Measurements from ENCODE around the gene GALNT3. TPM values are rescaled to one million over a fixed set of nuclear protein-coding genes. Genes with fewer than 3 reads are reported as not detected.

Gene GALNT3
- total and polyA plus RNA-seq, 2 of the 8 experiments (the other 6 are each of a cell fraction or from before 2014, with no cell fraction given): 3.4 to 23.6 TPM

- Histone ChIP-seq H2BK12ac (ENCODE audit: low read depth, low read length) (no peak overlapping the region), H3K14ac (ENCODE audit: insufficient read length) (no peak overlapping the region), H3K18ac (ENCODE audit: extremely low read depth, low read length) (no peak overlapping the region), H3K9me3 (ENCODE audit: insufficient read depth in 2 of 2, low read depth in 1 of 2, low read length in 1 of 2) (peaks cover 5 to 6% of the 10 kb centered on the region in 2 experiments; a peak in 2 of 4 replicates), H3K79me1 (ENCODE audit: low read depth, low read length) (peaks cover 4% of the 10 kb centered on the region; the same call in 1 of the 2 replicates), H3K79me2 (ENCODE audit: control insufficient read depth in 1 of 2, insufficient read depth in 2 of 2, low read length in 2 of 2) (peaks cover 0 to 100% of the 10 kb centered on the region in 2 experiments; a peak in 3 of 4 replicates), H3K4me2 (ENCODE audit: insufficient read depth in 1 of 2, low read depth in 2 of 2, low read length in 2 of 2) (no peak overlapping the region), H3K56ac (replicated peaks; ENCODE audit: insufficient read length, low read depth, low read length) (no peak overlapping the region), H3K23me2 (ENCODE audit: low read depth, low read length) (no peaks in the 10 kb centered on the region), H4K91ac (replicated peaks; ENCODE audit: insufficient read length, low read length) (no peak overlapping the region), H3K9ac (replicated peaks in 1 of 4; ENCODE audit: extremely low read depth in 1 of 4, low read depth in 3 of 4, low read length in 3 of 4) (no peak overlapping the region), H3K36me3 (ENCODE audit: control insufficient read depth in 2 of 4, insufficient read depth in 4 of 4, low read length in 3 of 4) (peaks cover 0 to 34% (median 10%) of the 10 kb centered on the region in 4 experiments; a peak in 4 of 8 replicates), H2AK5ac (ENCODE audit: low read depth, low read length) (no peak overlapping the region), H2AFZ (ENCODE audit: low read length) (no peak overlapping the region), H4K5ac (ENCODE audit: insufficient read length, low read depth, low read length) (no peak overlapping the region), H4K20me1 (replicated peaks in 1 of 2; ENCODE audit: control insufficient read depth in 1 of 2, insufficient read depth in 2 of 2, low read length in 2 of 2) (no peaks in the 10 kb centered on the region), H2BK15ac (ENCODE audit: low read length) (no peak overlapping the region), H4K8ac (ENCODE audit: extremely low read depth, insufficient read depth, low read length) (no peak overlapping the region), H2BK20ac (ENCODE audit: low read length) (no peak overlapping the region), H3K27ac (ENCODE audit: low read depth, low read length) (no peak overlapping the region), H3K4ac (replicated peaks; ENCODE audit: insufficient read length, low read depth, low read length) (no peak overlapping the region), H2BK120ac (replicated peaks; ENCODE audit: low read depth, low read length) (no peak overlapping the region), H2BK5ac (ENCODE audit: low read depth, low read length) (no peak overlapping the region), H3K4me3 (ENCODE audit: extremely low read depth in 1 of 4, insufficient read depth in 2 of 4, low read depth in 3 of 4, low read length in 4 of 4) (no peak overlapping the region), H3K27me3 (replicated peaks in 1 of 4; ENCODE audit: control insufficient read depth in 3 of 4, extremely low read depth in 1 of 4, insufficient read depth in 3 of 4, low read length in 3 of 4) (no peaks in the 10 kb centered on the region), H3K4me1 (replicated peaks in 1 of 4; ENCODE audit: control insufficient read depth in 3 of 4, insufficient read depth in 4 of 4, low read length in 3 of 4) (peaks cover 0 to 6% (median 5%) of the 10 kb centered on the region in 4 experiments; a peak in 5 of 7 replicates), H3K23ac (ENCODE audit: insufficient read length) (no peak overlapping the region)
- FAIRE-seq: no peak
- POLR2A ChIA-PET (ENCODE audit: partially characterized antibody): no interaction called here
- DNase-seq (ENCODE audit: low read depth in 1 of 2, low spot score in 2 of 2): no peak
- CTCF ChIA-PET (ENCODE audit: partially characterized antibody): interaction anchor here (1.1 to 5.9 kb wide), 3 partner anchors 9 to 213 kb away, joined by 3 to 37 read pairs (median 5); no protein-coding TSS in a partner anchor
- TF ChIP-seq SP1 (IDR thresholded peaks at IDR 0.05; ENCODE audit: low read depth, low read length): no peak
- TF ChIP-seq SIN3A (conservative IDR thresholded peaks at IDR 0.05 in 1 of 2, IDR thresholded peaks at IDR 0.05 in 1 of 2; ENCODE audit: low read depth in 1 of 2, low read length in 2 of 2): no peak
- TF ChIP-seq NRF1 (IDR thresholded peaks at IDR 0.05; ENCODE audit: low read depth, low read length): no peak
- no peak for TF ChIP-seq POLR2A (IDR thresholded peaks at IDR 0.05; ENCODE audit: control extremely low read depth in 1 of 2, low read depth in 2 of 2, low read length in 2 of 2)
- no peak for TF ChIP-seq POLR2AphosphoS5 (IDR thresholded peaks at IDR 0.05; ENCODE audit: low read depth, low read length)
Measured at GRCh38 chr2:165776796-165777195, 17.3 kb downstream of the GALNT3 start.
